NCI-H774 (cell line): ENCODE results near the gene FYN.

Experiments
- DNase-seq: peaks from one replicate; lab custom pipeline; 2025; lab: John Stamatoyannopoulos, UW

Gene FYN

DNA sequence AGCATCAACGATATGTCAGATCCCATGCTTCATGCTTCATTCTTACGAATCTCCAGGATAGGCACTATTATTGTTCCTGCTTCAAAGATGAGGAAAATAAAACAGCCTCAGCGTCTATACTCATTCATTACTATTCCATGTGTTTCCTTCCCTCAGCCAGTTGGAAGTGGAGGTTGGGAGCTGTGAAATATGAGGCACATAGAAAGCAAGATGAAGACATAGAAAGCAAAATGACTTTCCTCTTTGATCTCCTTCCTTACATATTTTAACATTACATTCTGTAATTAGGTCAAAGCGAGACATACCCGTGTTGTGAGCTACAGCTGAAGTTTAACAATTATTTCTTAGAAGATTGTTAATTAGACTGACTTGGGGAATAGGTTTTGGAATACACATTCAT, 125.4 kb downstream of the FYN start:
- no peak for DNase-seq

- DNase-seq, result no peak
Observed at GRCh38 chr6:111747396-111747795, 125.9 kb downstream of the FYN start.

DNA sequence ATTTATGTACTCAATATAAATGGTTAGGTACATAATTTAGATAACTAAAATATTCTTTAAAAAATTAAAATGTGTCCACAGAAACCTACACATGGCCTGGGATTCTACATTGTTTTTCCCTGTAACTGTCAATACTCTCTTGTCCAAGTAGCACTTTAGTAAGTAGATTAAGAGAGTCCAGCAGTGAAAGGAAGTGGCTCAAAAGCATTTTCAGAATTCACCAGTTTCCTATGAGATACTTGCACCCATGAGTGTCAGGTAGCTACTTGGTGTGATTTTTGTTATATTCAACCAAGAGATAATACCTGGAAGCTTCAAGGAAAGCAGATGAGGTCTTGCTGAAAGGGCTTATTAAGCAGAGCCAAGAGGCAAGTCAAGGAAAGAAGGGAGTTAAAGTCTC, 126.3 kb downstream of the FYN start:
- DNase-seq, result no peak

DNA sequence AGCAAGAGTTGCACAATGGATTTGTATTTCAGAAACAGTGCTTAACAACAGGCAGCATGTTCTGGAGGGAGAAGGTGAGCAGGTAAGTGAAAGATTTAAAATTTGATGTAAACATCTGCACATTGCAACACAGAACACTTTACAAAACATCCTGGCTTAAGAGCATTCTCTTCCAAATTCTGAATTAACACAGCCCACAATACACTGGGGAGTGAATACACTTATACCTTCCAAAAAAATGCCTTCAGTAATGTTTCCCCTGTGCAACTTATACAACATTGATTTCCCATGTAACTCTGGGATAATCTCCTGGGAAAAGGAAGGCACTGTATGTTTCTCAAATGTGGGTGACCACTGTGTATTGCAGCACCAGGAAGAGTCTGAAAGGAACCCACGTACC, 127.6 kb downstream of the FYN start:
- DNase-seq, result no peak

DNA sequence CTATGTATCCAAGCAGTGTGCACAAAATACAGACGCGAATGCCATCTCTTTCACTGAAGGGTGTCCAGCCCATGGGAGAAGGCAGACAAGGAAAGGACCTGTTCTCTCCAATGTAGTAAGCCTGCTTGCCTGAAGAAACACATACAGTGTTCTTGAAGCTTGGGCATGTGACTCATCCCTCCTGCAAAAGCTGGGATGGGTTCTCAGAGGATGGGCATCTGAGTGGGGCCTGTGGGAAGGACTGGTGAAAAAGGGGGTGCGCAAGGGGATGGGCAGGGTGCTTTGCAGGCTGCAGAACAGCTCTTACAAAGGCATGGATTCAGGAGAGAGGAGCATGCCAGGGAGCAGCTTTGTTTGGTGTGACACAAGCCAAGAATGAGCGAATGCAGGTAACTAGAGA, 128.1 kb downstream of the FYN start:
- DNase-seq, result no peak

DNA sequence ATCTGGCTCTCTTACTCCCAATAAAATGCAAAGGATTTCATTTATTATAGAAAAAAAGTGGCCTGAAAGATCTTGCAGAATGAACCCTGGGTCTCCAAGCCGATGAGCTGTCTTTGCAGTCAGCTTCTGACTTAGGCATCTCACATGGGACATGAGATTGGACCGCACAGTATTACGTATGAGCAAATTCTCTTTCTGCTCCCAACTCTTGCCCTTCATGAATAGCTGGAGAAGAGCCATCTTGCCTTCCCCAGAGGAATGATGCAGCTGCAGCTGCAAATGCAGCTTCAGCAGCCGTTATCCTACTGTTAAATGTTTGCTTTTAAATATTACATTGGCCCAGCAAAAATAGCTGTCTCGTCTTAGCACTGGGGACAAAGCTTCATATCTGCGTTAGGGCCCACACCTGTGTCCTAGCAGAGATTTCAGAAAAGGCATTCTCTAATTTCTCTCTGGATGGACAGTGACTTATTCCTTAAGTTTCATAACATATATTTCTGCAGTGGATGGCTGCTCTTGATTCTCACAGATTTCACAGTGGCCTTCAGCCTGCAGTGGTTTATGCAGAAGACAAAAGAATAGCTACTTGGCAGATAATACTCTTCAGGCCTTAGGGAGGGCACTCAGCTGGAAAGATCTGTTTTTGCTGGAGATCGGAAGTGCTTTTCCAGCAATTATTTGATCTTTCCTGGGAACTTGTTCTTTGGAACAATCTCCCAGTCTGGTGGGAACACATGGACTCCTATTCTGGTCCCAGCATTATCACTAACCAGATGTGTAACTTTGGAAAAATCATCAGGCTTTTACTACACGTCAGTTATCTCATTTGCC, 129.2 kb downstream of the FYN start:
- no peak for DNase-seq

DNA sequence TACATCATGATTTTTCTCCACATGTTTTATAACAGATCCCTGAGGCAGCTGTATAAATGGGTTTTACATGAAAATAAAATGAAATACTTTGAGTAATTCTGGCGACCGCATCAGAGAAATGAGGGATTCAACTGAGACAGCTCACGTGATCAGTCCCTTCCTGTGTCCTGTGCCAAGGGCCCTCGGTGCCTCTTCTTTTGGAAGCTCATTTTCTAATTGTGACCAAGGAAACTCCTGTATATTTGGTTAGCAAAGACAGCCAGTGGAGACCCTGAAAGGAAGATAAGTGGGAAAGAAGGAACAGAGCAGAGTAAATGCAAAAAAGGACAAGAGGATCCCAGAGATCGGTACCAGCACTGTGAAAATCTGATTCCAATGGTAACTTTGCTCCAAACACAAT, 129.9 kb downstream of the FYN start:
- DNase-seq, result no peak

DNA sequence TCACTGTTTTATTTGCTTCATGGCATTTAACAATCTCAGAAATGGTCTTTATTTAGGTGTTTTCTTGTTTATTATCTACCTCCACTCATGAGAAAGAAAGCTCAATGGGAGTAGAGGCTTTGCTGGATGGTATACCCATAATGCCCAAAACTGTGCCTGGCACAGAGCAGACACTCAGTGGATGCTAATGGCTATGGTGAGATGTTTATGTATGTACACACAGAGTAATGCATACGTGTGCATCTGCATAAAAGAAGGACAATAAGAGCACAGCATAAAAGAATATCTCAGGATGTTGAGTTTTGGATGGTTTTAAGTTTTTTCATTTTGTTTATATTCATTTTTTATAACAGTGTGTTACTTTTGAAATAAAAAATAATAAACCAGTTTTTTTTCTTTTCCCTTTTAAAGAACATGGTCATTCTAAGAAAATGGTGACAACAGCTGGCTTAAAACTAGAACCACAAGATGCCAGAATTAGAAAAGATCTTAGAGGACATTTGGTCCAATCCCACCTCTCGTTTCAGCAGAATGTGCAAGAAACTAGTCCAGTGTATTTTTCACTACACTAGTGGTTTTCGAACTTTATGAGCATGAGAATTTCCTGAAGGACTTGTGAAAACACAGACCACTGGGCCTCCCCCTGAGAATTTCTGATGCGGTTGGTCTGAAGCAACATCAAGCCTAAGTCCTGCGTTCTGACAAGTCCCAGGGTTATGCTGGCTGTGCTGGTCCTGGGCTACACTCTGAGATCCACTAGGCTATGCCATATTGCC, 131.9 kb downstream of the FYN start:
- no peak for DNase-seq

DNA sequence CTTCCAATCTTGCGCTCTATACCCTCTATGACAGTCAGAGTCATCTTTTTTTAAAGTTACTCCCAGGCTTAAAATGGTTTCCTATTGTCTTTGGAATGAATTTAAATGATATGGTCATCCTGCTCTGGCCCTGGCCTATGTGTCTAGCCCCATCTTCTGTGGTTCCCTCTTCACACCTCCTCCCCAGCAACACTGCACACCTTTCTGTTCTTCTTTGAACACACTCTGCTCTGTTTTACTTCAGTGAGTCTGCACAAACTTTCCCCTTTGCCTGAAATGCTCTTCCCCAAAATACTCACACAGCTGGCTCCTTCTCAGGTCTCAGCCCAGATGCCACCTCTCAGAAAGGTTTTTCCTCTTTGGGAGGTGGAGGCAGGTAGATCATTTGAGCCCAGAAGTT, 132.7 kb downstream of the FYN start:
- no peak for DNase-seq

DNA sequence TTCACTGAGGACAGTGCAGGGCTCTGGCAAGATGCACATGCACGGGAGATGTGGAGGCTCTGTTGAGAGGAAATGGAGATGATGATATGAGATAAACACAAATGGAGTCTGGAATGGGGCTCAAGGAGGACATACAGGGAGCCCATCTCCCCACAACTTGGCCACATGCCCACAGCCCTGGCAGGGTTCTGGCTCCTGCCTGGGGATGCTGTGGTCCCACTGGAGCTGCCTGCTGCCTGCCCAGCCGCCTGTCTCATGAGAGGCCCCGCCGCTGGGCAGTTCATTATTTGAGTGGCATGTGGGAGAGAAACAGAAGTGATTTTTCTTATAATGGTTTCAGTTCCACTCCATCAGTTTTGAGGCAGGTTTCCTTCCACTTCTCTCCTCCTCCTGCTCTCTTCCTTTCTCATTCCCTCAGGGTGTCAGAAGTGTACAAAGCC, 134.0 kb downstream of the FYN start:
- DNase-seq, result no peak

DNA sequence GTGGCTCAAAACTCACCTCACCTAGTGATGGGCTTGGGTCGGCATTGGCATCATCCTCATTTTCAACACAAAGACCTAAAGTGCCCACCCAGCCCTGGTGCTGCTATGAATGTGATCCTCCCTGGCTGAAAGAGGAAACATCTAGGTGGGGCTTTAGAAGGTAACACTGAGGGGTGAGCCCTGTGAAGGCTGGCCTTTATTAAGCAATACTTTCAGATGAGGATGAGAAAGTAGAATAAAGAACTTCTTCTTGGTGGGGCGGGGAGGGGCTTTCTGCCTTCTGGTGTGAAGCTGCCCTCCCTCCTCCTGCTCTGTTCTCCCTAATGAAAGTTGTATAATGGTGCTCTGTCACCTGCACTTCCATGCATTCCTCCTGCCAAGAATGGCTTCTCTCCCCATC, 134.6 kb downstream of the FYN start:
- DNase-seq, result no peak

DNA sequence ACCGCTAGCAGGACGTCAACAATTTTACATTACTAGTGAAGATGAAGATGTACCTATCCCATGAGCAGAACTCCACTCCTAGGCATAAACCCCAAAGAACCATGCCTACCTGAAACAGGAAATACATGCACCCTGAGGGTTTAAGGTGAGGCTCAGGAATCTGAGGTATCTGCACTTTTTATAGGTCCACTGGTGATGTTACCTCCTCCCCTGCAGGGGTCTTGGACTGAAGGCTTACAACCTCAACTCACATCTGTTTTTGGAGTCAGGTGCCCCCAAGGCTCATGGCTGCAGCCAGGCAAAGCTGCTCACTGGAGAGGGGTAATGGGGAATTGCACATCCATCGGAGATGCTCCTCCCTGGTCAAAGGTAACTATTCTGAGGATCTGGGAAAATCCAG, 135.1 kb downstream of the FYN start:
- DNase-seq, result no peak

- peak; percentile 71 for DNase-seq
Observed at GRCh38 chr6:111737065-111737521, 136.2 kb downstream of the FYN start.

GRCh38 chr6:111736005-111736608, 137.1 kb downstream of the FYN start:
- DNase-seq, result no peak

- DNase-seq, result no peak
Observed at GRCh38 chr6:111734068-111735061, 138.9 kb downstream of the FYN start.

DNA sequence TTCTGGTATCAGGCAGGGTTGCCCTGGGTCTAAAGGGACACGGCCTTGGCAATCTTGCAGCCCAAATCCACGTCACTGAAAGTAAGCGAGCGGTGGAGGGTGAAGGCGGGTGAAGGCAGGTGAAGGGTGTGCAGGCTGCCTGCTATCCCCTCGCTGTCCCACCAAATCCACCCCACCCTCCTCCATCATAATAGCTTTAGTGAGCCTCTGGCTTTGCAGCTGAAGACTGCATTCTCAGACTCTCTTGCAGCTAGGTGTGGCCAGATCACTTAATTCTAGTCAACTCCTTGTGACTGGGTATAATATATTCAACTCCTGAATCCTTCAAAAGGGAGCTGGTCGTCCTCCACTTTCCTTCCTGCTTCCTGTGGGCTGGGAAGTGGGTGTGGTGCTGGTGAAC, 140.9 kb downstream of the FYN start:
- DNase-seq, result no peak

GRCh38 chr6:111731456-111732195, 141.6 kb downstream of the FYN start:
- DNase-seq, result no peak

DNA sequence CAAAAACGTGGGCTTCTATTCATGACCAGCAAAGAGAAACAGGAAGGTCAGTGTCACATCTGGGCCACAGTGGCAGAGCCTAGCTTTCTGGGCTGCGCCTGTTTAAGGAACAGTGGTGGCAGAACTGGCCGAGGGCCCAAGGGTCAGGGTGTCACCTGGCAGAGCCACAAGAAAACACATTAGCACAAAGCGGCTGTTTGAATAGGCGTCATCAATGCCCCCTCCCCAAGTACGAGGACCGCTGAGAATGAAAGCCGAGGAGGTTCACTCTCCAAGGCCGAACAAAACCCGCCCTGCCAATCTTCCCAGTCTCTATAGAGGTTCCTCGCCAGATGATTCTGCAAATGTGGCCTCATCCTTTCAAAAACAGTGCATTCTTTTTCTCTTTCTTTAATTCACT, 142.4 kb downstream of the FYN start:
- no peak for DNase-seq

DNA sequence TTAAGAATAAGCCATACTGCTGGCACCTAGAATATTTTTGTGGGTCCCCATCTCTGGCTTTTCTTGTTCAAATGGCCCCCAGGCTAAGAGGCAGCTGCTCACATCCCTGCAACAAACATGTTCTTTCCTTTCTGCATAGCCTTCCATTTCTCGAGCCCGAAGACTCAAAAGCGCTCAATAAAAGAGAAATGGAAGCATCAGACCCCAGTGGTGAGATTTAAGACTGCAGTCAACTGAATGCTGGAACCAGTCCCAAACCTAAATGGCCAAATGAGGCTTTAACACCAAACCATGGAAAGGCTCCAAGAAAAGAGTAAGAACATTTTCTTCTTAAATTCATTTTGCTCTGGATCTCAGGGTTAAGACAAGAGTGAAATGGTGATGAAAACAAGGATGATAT, 145.4 kb downstream of the FYN start:
- DNase-seq, result no peak

GRCh38 chr6:111727041-111727440, 146.2 kb downstream of the FYN start:
- no peak for DNase-seq
